Fibroblast of pulmonary artery (primary cell): ENCODE measurements around the gene ADGRL3.

ENCODE experiments used
- DNase-seq: peaks from one replicate; pipeline ENCODE4 v3.0.0-alpha.2; 2010; ENCODE audit warnings: low read depth
- H3K4me3 ChIP-seq: replicated peaks from 2 replicates; pipeline ENCODE4 v1.5.1; 2011; ENCODE audit warnings: low read depth, mild to moderate bottlenecking, control low read depth, low read length, moderate library complexity
- TF ChIP-seq, protein P1 (sequence below): IDR thresholded peaks from 2 replicates; pipeline ENCODE4 v1.5.1; 2011; ENCODE audit warnings: mild to moderate bottlenecking, control low read depth, low read length, inconsistent platforms; ENCODE audit errors: missing control alignments

ADGRL3 gene

GRCh38 chr4:61397174-61397573 is 197.0 kb downstream of the ADGRL3 start:
- no peak overlapping the region for H3K4me3 ChIP-seq
- DNase-seq: peak; percentile 36
- TF ChIP-seq, protein P1, sequence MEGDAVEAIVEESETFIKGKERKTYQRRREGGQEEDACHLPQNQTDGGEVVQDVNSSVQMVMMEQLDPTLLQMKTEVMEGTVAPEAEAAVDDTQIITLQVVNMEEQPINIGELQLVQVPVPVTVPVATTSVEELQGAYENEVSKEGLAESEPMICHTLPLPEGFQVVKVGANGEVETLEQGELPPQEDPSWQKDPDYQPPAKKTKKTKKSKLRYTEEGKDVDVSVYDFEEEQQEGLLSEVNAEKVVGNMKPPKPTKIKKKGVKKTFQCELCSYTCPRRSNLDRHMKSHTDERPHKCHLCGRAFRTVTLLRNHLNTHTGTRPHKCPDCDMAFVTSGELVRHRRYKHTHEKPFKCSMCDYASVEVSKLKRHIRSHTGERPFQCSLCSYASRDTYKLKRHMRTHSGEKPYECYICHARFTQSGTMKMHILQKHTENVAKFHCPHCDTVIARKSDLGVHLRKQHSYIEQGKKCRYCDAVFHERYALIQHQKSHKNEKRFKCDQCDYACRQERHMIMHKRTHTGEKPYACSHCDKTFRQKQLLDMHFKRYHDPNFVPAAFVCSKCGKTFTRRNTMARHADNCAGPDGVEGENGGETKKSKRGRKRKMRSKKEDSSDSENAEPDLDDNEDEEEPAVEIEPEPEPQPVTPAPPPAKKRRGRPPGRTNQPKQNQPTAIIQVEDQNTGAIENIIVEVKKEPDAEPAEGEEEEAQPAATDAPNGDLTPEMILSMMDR: no peak

DNA sequence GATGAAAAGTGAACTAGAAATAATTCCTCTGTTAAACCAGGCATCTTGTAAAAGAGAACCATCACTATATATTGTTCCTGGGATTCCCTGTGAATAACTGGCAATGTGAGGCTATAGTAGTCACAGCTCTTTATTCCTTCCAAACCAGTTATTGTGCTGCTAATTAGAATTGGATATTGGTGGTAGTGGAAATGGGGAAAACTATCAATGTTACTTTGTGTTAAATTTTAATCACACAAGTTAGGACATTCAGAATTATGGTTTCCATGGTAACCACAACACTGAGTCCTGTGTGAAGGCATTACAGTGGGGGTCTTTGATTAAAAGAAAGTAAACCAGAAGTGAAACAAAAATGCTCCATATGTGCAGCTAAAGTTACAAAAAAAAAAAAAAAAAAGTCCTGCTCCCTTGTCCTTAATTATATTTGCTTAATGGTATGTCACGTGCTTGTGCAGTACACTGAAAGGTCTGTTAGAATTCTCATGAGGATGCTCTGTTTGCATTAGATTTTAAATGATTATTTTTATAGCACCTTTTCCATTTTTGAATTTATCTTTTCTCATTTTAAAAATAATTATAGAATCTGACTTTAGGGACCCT is 200.4 kb downstream of the ADGRL3 start:
- TF ChIP-seq, protein P1: no peak
- no peak for DNase-seq
- no peak overlapping the region for H3K4me3 ChIP-seq

GRCh38 chr4:61401771-61402170 is 201.6 kb downstream of the ADGRL3 start:
- H3K4me3 ChIP-seq: no peak overlapping the region
- DNase-seq: no peak
- TF ChIP-seq, protein P1: no peak

DNA sequence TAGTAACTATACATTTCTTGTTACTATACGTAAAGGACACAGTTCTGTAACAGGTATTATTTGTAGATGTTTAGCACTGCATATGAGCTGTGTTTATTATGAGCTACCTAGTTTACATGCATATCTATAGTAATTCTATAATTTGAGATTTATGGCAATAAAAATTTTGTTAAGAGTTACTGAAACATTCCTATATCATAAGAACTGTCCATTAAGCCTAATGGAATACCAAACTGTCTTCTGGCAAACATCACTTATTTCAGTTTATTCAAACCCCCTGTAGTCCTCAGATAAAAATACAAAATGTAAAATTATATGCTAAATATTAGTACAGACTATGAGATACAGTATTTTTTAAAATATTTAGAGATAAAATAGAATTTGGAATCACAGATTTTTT is 205.2 kb downstream of the ADGRL3 start:
- TF ChIP-seq, protein P1: no peak
- DNase-seq: no peak
- H3K4me3 ChIP-seq: no peak overlapping the region

GRCh38 chr4:61406677-61407076 is 206.6 kb downstream of the ADGRL3 start:
- H3K4me3 ChIP-seq: no peak overlapping the region
- no peak for DNase-seq
- TF ChIP-seq, protein P1: no peak

DNA sequence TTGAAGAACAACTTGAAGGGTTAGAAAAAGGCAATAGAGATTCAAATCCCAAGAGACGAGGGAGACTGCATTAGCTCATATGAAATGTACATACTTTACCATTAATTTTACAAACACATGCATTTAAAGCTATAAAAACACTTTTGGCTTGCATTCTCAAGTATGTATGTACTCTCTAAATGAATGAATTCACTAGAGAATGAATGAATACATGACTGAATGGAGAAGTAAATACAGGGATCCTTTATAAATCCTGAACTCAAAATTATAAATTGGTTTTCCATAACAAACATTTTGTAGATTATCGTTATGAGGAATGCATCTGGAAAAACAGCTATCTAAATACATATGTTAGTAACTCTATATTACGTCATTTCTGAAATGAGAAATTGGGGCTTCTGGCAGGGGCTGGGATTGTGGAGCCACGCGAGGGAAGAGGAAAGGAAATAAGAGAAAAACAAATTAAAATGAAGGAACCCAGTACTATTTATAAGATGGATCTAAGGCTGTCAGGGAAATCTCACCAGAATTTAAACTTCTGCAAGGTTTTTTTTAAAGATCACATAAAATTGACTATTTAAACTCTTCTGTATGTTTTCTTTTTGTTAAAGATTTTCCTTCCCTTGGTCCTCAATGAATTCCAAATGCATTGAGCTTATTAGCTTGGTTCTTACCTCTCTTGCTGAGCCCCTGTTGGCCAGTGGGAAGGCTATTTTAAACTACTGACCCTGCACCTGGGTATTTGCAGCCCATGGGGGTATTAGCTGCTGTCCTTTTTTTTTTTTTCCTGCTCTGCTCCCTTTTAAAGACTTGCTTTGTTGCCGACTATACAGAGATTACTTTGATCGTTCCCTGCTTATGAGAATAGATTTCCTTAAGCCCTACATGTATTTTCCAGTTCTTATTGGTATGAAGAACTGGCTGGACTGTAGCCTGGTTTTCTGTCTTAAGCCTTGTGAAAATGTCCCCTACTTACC is 207.8 kb downstream of the ADGRL3 start:
- DNase-seq: no peak
- TF ChIP-seq, protein P1: no peak

More for the DNA sequence above, 207.8 kb downstream of the ADGRL3 start:
- H3K4me3 ChIP-seq: no peak overlapping the region
